ENCODE data around the gene PCSK1N. TPM values are rescaled to one million over a fixed set of nuclear protein-coding genes. Genes with fewer than 3 reads are reported as not detected.
A peak's percentile ranks its signal among the peaks of the same experiment; 100 is the strongest.
"Not testable (repeated sequence)": the region's sequence is repeated elsewhere in the genome, so short reads cannot be mapped to it uniquely, and the experiment has no call there.

PCSK1N gene
- polyA plus RNA-seq (ENCODE audit: insufficient read length in 4 of 4): 10 to 100 TPM in 2 of 4 donors, 1 to 10 TPM in 2; 6.0 to 20.2 (median 11.3) TPM

- DNase-seq (ENCODE audit: low read depth in 4 of 4, low spot score in 3 of 4): peak in 2 of 4 donors; percentile 29 to 32
Measured at GRCh38 chrX:48835524-48836329, at the start of gene PCSK1N. TSS of gene PCSK1N (minus strand) at chrX:48835610. CDS start at chrX:48835532, 78 bp downstream.

- no peak for DNase-seq (ENCODE audit: low read depth in 4 of 4, low spot score in 3 of 4)
Measured at GRCh38 chrX:48883729-48884128, 48.3 kb upstream of the PCSK1N start.

- DNase-seq (ENCODE audit: low read depth in 4 of 4, low spot score in 3 of 4): not testable (repeated sequence)
Measured at GRCh38 chrX:48876944-48877343, 41.5 kb upstream of the PCSK1N start.

GRCh38 chrX:48872017-48872416 is 36.6 kb upstream of the PCSK1N start:
- not testable (repeated sequence) for DNase-seq (ENCODE audit: low read depth in 4 of 4, low spot score in 3 of 4)

GRCh38 chrX:48864210-48864609 is 28.8 kb upstream of the PCSK1N start:
- no peak for DNase-seq (ENCODE audit: low read depth in 4 of 4, low spot score in 3 of 4)

- DNase-seq (ENCODE audit: low read depth in 4 of 4, low spot score in 3 of 4): no peak
Measured at GRCh38 chrX:48854898-48855297, 19.5 kb upstream of the PCSK1N start.

- DNase-seq (ENCODE audit: low read depth in 4 of 4, low spot score in 3 of 4): not testable (repeated sequence)
Measured at GRCh38 chrX:48854121-48854804, 18.9 kb upstream of the PCSK1N start.

GRCh38 chrX:48853494-48853893 is 18.1 kb upstream of the PCSK1N start:
- not testable (repeated sequence) for DNase-seq (ENCODE audit: low read depth in 4 of 4, low spot score in 3 of 4)

- no peak for DNase-seq (ENCODE audit: low read depth in 4 of 4, low spot score in 3 of 4)
Measured at GRCh38 chrX:48852857-48853256, 17.4 kb upstream of the PCSK1N start.

- DNase-seq (ENCODE audit: low read depth in 4 of 4, low spot score in 3 of 4): no peak
Measured at GRCh38 chrX:48848847-48849246, 13.4 kb upstream of the PCSK1N start.

- DNase-seq (ENCODE audit: low read depth in 4 of 4, low spot score in 3 of 4): no peak
Measured at GRCh38 chrX:48839686-48840085, 4.3 kb upstream of the PCSK1N start.

- no peak for DNase-seq (ENCODE audit: low read depth in 4 of 4, low spot score in 3 of 4)
Measured at GRCh38 chrX:48834383-48834709, 1.1 kb downstream of the PCSK1N start.

GRCh38 chrX:48833542-48834138 is 1.8 kb downstream of the PCSK1N start:
- no peak for DNase-seq (ENCODE audit: low read depth in 4 of 4, low spot score in 3 of 4)

GRCh38 chrX:48831909-48832291 is 3.5 kb downstream of the PCSK1N start:
- DNase-seq (ENCODE audit: low read depth in 4 of 4, low spot score in 3 of 4): no peak

- DNase-seq (ENCODE audit: low read depth in 4 of 4, low spot score in 3 of 4): no peak
Measured at GRCh38 chrX:48831136-48831908, 4.1 kb downstream of the PCSK1N start.

GRCh38 chrX:48829016-48829735 is 6.2 kb downstream of the PCSK1N start:
- no peak for DNase-seq (ENCODE audit: low read depth in 4 of 4, low spot score in 3 of 4)

- no peak for DNase-seq (ENCODE audit: low read depth in 4 of 4, low spot score in 3 of 4)
Measured at GRCh38 chrX:48827654-48827968, 7.8 kb downstream of the PCSK1N start.

GRCh38 chrX:48826876-48827653 is 8.3 kb downstream of the PCSK1N start:
- DNase-seq (ENCODE audit: low read depth in 4 of 4, low spot score in 3 of 4): no peak

GRCh38 chrX:48826135-48826875 is 9.1 kb downstream of the PCSK1N start, which contains the start of gene ERAS:
TSS of gene ERAS (plus strand) at chrX:48826513. CDS start at chrX:48829124, 2,611 bp downstream.
- no peak for DNase-seq (ENCODE audit: low read depth in 4 of 4, low spot score in 3 of 4)
